Measurements from ENCODE around the gene SLC35F4.

- TF ChIP-seq CTCF (IDR thresholded peaks at IDR 0.05; ENCODE audit: poor library complexity) (no peak), EZH2 (IDR thresholded peaks at IDR 0.05; ENCODE audit: borderline replicate concordance) (no peak), EZH2phosphoT487 (IDR thresholded peaks at IDR 0.05; ENCODE audit: low read depth, severe bottlenecking, unreplicated experiment) (no peak)
Measured at GRCh38 chr14:57641776-57642175, 224.1 kb downstream of the SLC35F4 start.
